Small intestine (tissue), 7 donors: Measurements from ENCODE around the gene TMEM178A. TPM values are rescaled to one million over a fixed set of nuclear protein-coding genes. Genes with fewer than 3 reads are reported as not detected.
"Not testable (repeated sequence)": the region's sequence is repeated elsewhere in the genome, so short reads cannot be mapped to it uniquely, and the experiment has no call there.

Source experiments
- DNase-seq, 2 donors: peaks; one replicate each; pipeline versions ENCODE4 v3.0.0 to v3.0.0-alpha.2; 2013
- FAIRE-seq: peaks from 2 replicates; lab custom pipeline; 2012; peaks lifted over from hg19 to GRCh38; lab: Jason Lieb, UNC
- H3K27ac ChIP-seq, 3 donors: one replicate each; pipeline ENCODE4 v1.5.1; 2013; ENCODE audit warnings: low read length in 2 of 3, mild to moderate bottlenecking in 2 of 3, control low read depth in 1 of 3, inconsistent platforms in 1 of 3, low read depth in 1 of 3, moderate library complexity in 1 of 3
- H3K27me3 ChIP-seq, 3 donors: one replicate each; pipeline ENCODE4 v1.6.1; 2013; ENCODE audit warnings: low read length in 3 of 3, inconsistent platforms in 1 of 3; ENCODE audit not compliant: control insufficient read depth in 3 of 3, insufficient read depth in 3 of 3
- H3K36me3 ChIP-seq, 3 donors: one replicate each; pipeline ENCODE4 v1.6.1; 2013; ENCODE audit warnings: low read length in 3 of 3, inconsistent platforms in 1 of 3, low read depth in 1 of 3, mild to moderate bottlenecking in 1 of 3, moderate library complexity in 1 of 3; ENCODE audit not compliant: control insufficient read depth in 3 of 3, insufficient read depth in 2 of 3
- H3K4me1 ChIP-seq, 3 donors: one replicate each; pipeline ENCODE4 v1.6.1; 2013; ENCODE audit warnings: low read length in 2 of 3, inconsistent platforms in 1 of 3, low read depth in 1 of 3, mild to moderate bottlenecking in 1 of 3, moderate library complexity in 1 of 3; ENCODE audit not compliant: control insufficient read depth in 3 of 3, insufficient read depth in 2 of 3
- H3K4me3 ChIP-seq, 3 donors: one replicate each; pipeline ENCODE4 v1.5.1; 2013; ENCODE audit warnings: low read length in 3 of 3, control low read depth in 1 of 3, inconsistent platforms in 1 of 3, low read depth in 1 of 3, mild to moderate bottlenecking in 1 of 3, moderate library complexity in 1 of 3
- H3K9me3 ChIP-seq, 2 donors: one replicate each; pipeline ENCODE4 v1.6.1; 2013; ENCODE audit warnings: low read depth in 1 of 2, low read length in 1 of 2; ENCODE audit not compliant: control insufficient read depth in 2 of 2, insufficient read depth in 1 of 2
- WGBS, 3 donors: extraction: QIAGEN DNeasy Blood & Tissue Kit; methylation state at CpG; one replicate each; pipeline ENCODE4 v1.1.7; 2013; 5-methylcytosine and 5-hydroxymethylcytosine counted together
- polyA plus RNA-seq, 4 donors: library from polyadenylated mRNA; stranded (reverse) in 3 of 4; unstranded in 1 of 4; fragments of 200-250 nt in 3 of 4; fragments of 120-200 nt in 1 of 4; gene quantifications; one replicate each; pipeline versions ENCODE4 v1.2.1 to v1.2.3, GENCODE V29; 2013
- donor health status: healthy with polysubstance abuse.
- donor health status: control.
- donor health status: control.
- donor health status: Bipolar disorder and iron deficiency.
- donor health status: healthy.

Gene TMEM178A
- polyA plus RNA-seq, 4 donors, result 0.61 to 5.0 (median 3.0) TPM

DNA sequence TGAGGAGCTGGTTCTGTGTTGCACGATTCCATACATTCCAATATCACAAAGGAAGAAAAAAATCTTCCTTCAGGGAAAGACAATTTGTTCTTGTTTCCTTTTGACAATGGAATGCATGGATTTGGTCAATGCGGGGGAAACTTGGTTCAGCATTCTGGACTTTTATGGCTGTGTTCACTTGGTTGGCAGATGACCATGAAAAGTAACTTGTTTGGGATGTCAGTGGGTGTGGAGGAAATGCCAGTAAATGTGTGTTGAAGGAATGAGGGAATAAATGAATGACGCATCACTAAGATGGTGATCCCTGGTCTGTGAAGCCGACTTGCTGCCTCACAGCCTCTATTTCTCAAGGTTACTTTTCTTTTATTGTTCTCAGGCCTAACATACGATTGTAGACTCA lies 59.7 kb downstream of the TMEM178A start:
- Histone ChIP-seq H3K27ac (no peak overlapping the region), H3K36me3 (peaks cover 0 to 3% (median 0%) of the 10 kb centered on the region in 3 donors), H3K4me3 (no peak overlapping the region), H3K27me3 (no peaks in the 10 kb centered on the region), H3K4me1 (no peaks in the 10 kb centered on the region), H3K9me3 (no peaks in the 10 kb centered on the region)
- no peak for DNase-seq
- no peak for FAIRE-seq
- 88 to 92% (median 90%) methylated on average over 5 of the region's 5 CpGs for whole genome bisulfite sequencing, 3 donors

DNA sequence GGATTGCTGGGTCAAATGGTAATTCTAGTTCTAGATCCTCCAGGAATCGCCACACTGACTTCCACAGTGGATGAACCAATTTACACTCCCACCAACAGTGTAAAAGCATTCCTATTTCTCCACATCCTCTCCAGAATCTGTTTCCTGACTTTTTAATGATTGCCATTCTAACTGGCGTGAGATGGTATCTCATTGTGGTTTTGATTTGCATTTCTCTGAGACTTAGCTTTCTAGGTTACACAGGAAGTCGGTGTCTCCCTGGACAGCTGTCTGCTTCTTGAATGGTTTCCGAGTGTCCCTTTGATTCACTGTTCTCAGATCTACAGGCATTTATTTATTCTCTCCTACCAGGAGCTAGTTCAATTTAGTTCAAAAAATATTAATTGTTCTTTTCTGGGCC lies 62.4 kb downstream of the TMEM178A start:
- not testable (repeated sequence) for H3K27me3 ChIP-seq, H3K4me1 ChIP-seq, H3K4me3 ChIP-seq, DNase-seq, H3K9me3 ChIP-seq, FAIRE-seq, H3K27ac ChIP-seq
- 67 to 88% (median 79%) methylated on average over 4 of the region's 4 CpGs for WGBS, 3 donors
- peaks cover 0 to 13% (median 0%) of the 10 kb centered on the region in 3 donors for H3K36me3 ChIP-seq

DNA sequence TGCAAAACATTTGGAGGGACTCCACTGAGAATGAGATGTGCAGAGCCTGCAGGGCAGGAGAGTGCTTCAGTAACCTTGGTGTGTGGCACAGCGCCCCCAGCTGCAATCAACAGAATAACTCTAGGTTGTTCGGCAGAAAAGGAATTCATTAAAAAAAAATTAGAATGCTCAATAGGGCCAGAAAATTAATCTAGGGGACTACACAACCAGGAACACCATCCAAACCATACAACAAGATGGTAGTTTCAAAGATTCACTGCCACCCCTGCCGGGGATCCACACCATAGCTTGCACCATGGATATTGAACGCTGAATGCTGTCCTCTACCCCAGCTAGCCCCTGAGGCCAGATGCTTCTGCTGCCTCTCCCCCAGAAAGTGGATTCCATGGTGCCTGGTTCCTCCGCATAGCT lies 63.2 kb downstream of the TMEM178A start:
- no peaks in the 10 kb centered on the region for H3K4me1 ChIP-seq
- no peaks in the 10 kb centered on the region for H3K27me3 ChIP-seq
- FAIRE-seq, result no peak
- WGBS, 3 donors, result 65 to 76% (median 66%) methylated on average over 5 of the region's 5 CpGs
- H3K4me3 ChIP-seq, result no peak overlapping the region
- no peak overlapping the region for H3K27ac ChIP-seq
- peaks cover 0 to 7% of the 10 kb centered on the region in 2 donors for H3K9me3 ChIP-seq
- peak; percentile 15 to 24 for DNase-seq
- H3K36me3 ChIP-seq, result peaks cover 0 to 16% (median 0%) of the 10 kb centered on the region in 3 donors

DNA sequence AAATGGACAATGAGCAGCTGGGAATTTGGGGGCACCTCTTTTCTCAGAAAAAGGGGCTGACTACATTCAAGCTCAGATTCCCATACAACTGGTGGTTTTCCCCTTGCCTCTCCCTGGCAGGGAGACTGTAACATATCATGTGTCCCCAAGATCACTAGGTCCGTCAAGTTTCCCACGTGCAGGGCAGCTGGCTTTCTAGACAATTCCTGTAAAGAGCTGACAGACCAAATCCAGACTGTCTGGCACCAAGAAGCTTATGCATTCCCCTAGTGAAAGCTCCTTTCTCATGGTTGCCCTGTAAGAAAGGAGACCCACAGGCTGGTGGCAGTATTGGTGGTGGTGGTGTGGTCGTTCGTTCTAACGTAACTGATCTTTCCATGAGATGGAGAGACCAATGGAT lies 64.6 kb downstream of the TMEM178A start:
- FAIRE-seq (no peak), DNase-seq (no peak)
- H3K27me3 ChIP-seq, result no peaks in the 10 kb centered on the region
- H3K9me3 ChIP-seq, result peaks cover 0 to 7% of the 10 kb centered on the region in 2 donors
- WGBS, 3 donors, result 89 to 95% (median 93%) methylated on average over 5 of the region's 5 CpGs
- H3K4me3 ChIP-seq, result no peak overlapping the region
- H3K4me1 ChIP-seq, result no peaks in the 10 kb centered on the region
- H3K36me3 ChIP-seq, result peaks cover 0 to 16% (median 0%) of the 10 kb centered on the region in 3 donors
- H3K27ac ChIP-seq, result no peak overlapping the region

DNA sequence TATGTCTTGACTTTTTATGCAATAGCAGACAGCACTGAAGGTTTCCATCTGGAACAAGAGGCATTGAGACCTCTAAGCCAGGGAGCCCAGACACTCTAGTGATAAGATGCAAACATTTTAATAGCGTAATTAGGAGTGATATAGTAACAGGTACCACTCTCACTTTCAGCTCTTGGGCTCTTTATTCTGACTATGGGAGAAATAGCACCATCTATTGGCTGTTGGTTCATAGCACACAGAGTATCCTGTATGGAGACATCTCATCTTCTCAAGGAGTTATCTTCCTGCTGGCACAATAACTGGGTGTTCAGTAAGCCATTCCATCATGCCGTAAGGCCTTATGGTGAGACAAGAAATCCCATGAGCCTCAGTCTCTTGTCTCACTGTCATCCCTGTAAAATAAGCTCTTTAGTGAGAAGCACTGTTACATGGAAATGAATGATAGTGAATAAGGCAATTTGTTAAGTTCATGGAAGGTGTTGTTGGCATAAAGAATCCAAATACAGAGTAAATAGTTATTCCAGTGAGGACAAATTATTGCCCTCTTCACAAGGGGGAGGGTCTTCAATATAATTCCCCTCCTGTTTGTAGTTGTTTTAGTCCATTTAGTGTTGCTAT lies 65.1 kb downstream of the TMEM178A start:
- no peaks in the 10 kb centered on the region for H3K4me1 ChIP-seq
- DNase-seq (peak; percentile 19 to 32), FAIRE-seq (no peak)
- peaks cover 0 to 19% (median 3%) of the 10 kb centered on the region in 3 donors for H3K36me3 ChIP-seq
- peaks cover 0 to 7% of the 10 kb centered on the region in 2 donors for H3K9me3 ChIP-seq
- H3K27ac ChIP-seq, result no peak overlapping the region
- 91 to 96% (median 92%) methylated on average over 2 of the region's 2 CpGs for WGBS, 3 donors
- no peaks in the 10 kb centered on the region for H3K27me3 ChIP-seq
- no peak overlapping the region for H3K4me3 ChIP-seq

DNA sequence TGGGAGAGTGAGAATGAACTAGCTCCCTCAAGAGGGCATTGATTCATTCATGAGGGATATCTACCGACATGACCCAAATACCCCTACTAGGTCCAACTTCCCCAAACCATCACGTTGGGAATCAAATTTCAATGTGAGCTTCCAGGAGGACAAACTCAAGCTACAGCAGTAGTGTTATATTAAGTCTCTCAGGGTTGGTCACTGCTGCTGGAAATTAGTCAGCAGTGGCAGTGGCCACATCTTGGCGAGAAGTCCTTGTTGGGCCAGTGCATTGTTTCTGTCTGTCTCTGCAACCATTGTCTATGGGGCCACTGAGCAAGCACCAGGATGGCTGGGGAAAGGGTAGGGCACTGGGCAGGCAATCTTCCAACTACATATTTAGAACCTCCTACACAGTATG lies 65.8 kb downstream of the TMEM178A start:
- Histone ChIP-seq H3K36me3 (peaks cover 2 to 21% (median 5%) of the 10 kb centered on the region in 3 donors), H3K4me1 (no peaks in the 10 kb centered on the region), H3K9me3 (peaks cover 0 to 7% of the 10 kb centered on the region in 2 donors), H3K4me3 (no peak overlapping the region), H3K27ac (no peak overlapping the region), H3K27me3 (no peaks in the 10 kb centered on the region)
- 87 to 100% (median 92%) methylated on average over 3 of the region's 3 CpGs for WGBS, 3 donors
- FAIRE-seq (no peak), DNase-seq (no peak)

DNA sequence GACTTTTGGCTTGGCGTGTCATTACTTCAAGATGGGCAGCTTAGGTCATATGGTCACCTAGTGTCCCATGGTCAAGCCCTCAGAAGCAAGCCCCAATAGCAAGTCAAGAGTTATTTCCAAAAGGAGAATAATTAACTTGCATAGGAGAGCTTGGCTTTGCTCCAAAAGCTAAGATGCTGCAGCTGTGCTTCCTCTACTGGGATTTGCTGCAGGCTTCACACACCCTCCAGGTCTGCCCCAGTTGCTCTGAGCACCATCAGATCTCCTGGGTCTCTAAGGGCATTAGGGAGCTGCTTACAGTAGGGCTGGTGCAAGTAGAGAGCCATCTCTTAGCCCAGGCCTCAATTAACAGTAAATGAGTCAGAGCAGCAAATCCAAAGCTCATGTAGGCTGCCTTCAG lies 66.8 kb downstream of the TMEM178A start:
- H3K4me3 ChIP-seq, result no peak overlapping the region
- H3K9me3 ChIP-seq, result peaks cover 0 to 7% of the 10 kb centered on the region in 2 donors
- DNase-seq, result no peak
- H3K27ac ChIP-seq, result no peak overlapping the region
- no peaks in the 10 kb centered on the region for H3K27me3 ChIP-seq
- WGBS, 3 donors, result 85 to 100% (median 88%) methylated on average over 1 of the region's 1 CpG
- no peaks in the 10 kb centered on the region for H3K4me1 ChIP-seq
- peaks cover 4 to 23% (median 7%) of the 10 kb centered on the region in 3 donors for H3K36me3 ChIP-seq
- no peak for FAIRE-seq

DNA sequence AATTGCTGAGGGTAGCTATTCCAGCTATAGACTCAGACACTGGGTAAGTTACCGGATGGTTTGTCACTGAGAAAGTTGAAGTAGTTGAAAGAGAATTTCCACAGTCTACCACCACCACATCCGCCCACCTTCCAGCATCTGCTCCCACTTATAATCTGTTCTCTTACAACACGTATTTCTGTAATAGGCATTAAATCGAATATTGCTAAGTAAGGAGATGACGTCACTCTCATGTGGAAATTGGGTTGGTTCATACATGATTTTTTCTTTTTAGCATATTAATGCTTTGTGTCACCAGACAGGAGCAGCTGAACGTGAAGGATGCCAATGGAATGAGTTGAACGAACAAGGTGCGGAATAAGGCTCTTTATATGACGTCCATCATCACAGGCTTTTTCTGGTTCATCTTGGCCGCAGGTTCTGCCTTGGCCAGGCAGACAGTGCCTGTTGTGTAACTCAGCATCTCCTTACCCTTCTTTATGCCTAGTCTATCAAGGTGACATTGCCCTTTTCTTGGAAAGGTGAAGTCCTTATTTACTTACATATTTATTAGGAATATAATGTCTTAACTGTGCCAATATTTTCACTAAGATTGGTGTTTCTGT lies 67.5 kb downstream of the TMEM178A start:
- Histone ChIP-seq H3K36me3 (peaks cover 4 to 28% (median 13%) of the 10 kb centered on the region in 3 donors), H3K9me3 (peaks cover 0 to 7% of the 10 kb centered on the region in 2 donors), H3K27me3 (no peaks in the 10 kb centered on the region), H3K4me1 (no peaks in the 10 kb centered on the region), H3K4me3 (no peak overlapping the region), H3K27ac (no peak overlapping the region)
- DNase-seq (no peak), FAIRE-seq (no peak)
- 95 to 96% (median 95%) methylated on average over 10 of the region's 10 CpGs for WGBS, 3 donors
